Parathyroid adenoma (tissue), 2 donors: ENCODE results near the gene GSTO1.

Experiments used
- H2AFZ ChIP-seq: fragments of 300-600 bp; sonication (generic); one replicate; pipeline ENCODE4 v1.7.0; 2017; ENCODE audit warnings: antibody characterized with exemption, mild to moderate bottlenecking
- H3K27ac ChIP-seq: fragments of 300-600 bp; sonication (generic); one replicate; pipeline ENCODE4 v1.7.0; 2017
- H3K27me3 ChIP-seq: fragments of 300-600 bp; sonication (generic); one replicate; pipeline ENCODE4 v1.7.0; 2017; ENCODE audit warnings: low read length; ENCODE audit not compliant: control insufficient read depth, insufficient read depth
- H3K36me3 ChIP-seq: fragments of 300-600 bp; sonication (generic); one replicate; pipeline ENCODE4 v1.7.0; 2017; ENCODE audit warnings: low read length; ENCODE audit not compliant: control insufficient read depth, insufficient read depth
- H3K4me1 ChIP-seq: fragments of 300-600 bp; sonication (generic); one replicate; pipeline ENCODE4 v1.7.0; 2017; ENCODE audit warnings: control low read depth
- H3K4me2 ChIP-seq: fragments of 300-600 bp; sonication (generic); one replicate; pipeline ENCODE4 v1.7.0; 2017; ENCODE audit warnings: low read length
- H3K4me3 ChIP-seq: fragments of 300-600 bp; sonication (generic); one replicate; pipeline ENCODE4 v1.7.0; 2017; ENCODE audit warnings: low read depth, low read length
- H3K79me2 ChIP-seq: fragments of 300-600 bp; sonication (generic); one replicate; pipeline ENCODE4 v1.7.0; 2017; ENCODE audit warnings: control low read depth
- H3K9ac ChIP-seq: fragments of 300-600 bp; sonication (generic); one replicate; pipeline ENCODE4 v1.7.0; 2017; ENCODE audit warnings: mild to moderate bottlenecking
- H3K9me3 ChIP-seq: fragments of 300-600 bp; sonication (generic); one replicate; pipeline ENCODE4 v1.7.0; 2017; ENCODE audit warnings: low read length; ENCODE audit not compliant: control insufficient read depth
- CTCF ChIP-seq: fragments of 300-600 bp; sonication (generic); IDR thresholded peaks from one replicate; pipeline ENCODE4 v1.7.0; 2017; ENCODE audit warnings: antibody characterized with exemption, mild to moderate bottlenecking
- donor health status: primary hyperparathyroidism.

The GSTO1 gene

GRCh38 chr10:104286939-104287338 is 32.2 kb downstream of the GSTO1 start:
- no peaks in the 10 kb centered on the region for H3K36me3 ChIP-seq
- H3K4me2 ChIP-seq = no peak overlapping the region
- H3K27ac ChIP-seq = no peak overlapping the region
- H3K27me3 ChIP-seq = no peaks in the 10 kb centered on the region
- TF ChIP-seq CTCF = no peak
- no peak overlapping the region for H2AFZ ChIP-seq
- no peak overlapping the region for H3K9ac ChIP-seq
- H3K79me2 ChIP-seq = no peaks in the 10 kb centered on the region
- H3K4me3 ChIP-seq = no peak overlapping the region
- no peaks in the 10 kb centered on the region for H3K4me1 ChIP-seq
- no peaks in the 10 kb centered on the region for H3K9me3 ChIP-seq

GRCh38 chr10:104288355-104288754 is 33.7 kb downstream of the GSTO1 start:
- no peak for TF ChIP-seq CTCF
- Histone ChIP-seq H2AFZ (no peak overlapping the region), H3K27me3 (no peaks in the 10 kb centered on the region), H3K9ac (no peak overlapping the region), H3K4me2 (no peak overlapping the region), H3K79me2 (no peaks in the 10 kb centered on the region), H3K9me3 (no peaks in the 10 kb centered on the region), H3K4me1 (no peaks in the 10 kb centered on the region), H3K4me3 (no peak overlapping the region), H3K27ac (no peak overlapping the region), H3K36me3 (no peaks in the 10 kb centered on the region)

- no peak overlapping the region for H3K9ac ChIP-seq
These were observed 36.8 kb downstream of the GSTO1 start for GRCh38 chr10:104291439-104291951.

GRCh38 chr10:104293011-104293410 is 38.3 kb downstream of the GSTO1 start:
- Histone ChIP-seq H3K9ac (no peak overlapping the region), H3K27me3 (no peaks in the 10 kb centered on the region), H2AFZ (no peak overlapping the region), H3K4me1 (no peaks in the 10 kb centered on the region), H3K27ac (peak overlapping the region; percentile 7), H3K4me2 (no peak overlapping the region), H3K4me3 (no peak overlapping the region), H3K36me3 (no peaks in the 10 kb centered on the region), H3K79me2 (no peaks in the 10 kb centered on the region), H3K9me3 (no peaks in the 10 kb centered on the region)
- no peak for TF ChIP-seq CTCF

More at GRCh38 chr10:104291439-104291951, 36.8 kb downstream of the GSTO1 start:
- no peaks in the 10 kb centered on the region for H3K36me3 ChIP-seq
- no peak overlapping the region for H3K27ac ChIP-seq
- H3K4me1 ChIP-seq = no peaks in the 10 kb centered on the region
- H3K79me2 ChIP-seq = no peaks in the 10 kb centered on the region
- no peak overlapping the region for H3K4me2 ChIP-seq
- H3K4me3 ChIP-seq = no peak overlapping the region
- TF ChIP-seq CTCF = peak; percentile 100
- no peaks in the 10 kb centered on the region for H3K9me3 ChIP-seq
- H2AFZ ChIP-seq = peak overlapping the region; percentile 47
- H3K27me3 ChIP-seq = no peaks in the 10 kb centered on the region

- Histone ChIP-seq H3K27ac (no peak overlapping the region), H3K4me1 (no peaks in the 10 kb centered on the region)
These were observed 39.2 kb downstream of the GSTO1 start for GRCh38 chr10:104293781-104294321.

More at GRCh38 chr10:104293781-104294321, 39.2 kb downstream of the GSTO1 start:
- Histone ChIP-seq H3K36me3 (no peaks in the 10 kb centered on the region), H3K4me2 (no peak overlapping the region), H3K9ac (no peak overlapping the region), H3K9me3 (no peaks in the 10 kb centered on the region), H3K79me2 (no peaks in the 10 kb centered on the region), H2AFZ (no peak overlapping the region), H3K27me3 (no peaks in the 10 kb centered on the region), H3K4me3 (no peak overlapping the region)
- no peak for TF ChIP-seq CTCF
